ENCODE results near the gene CDCA5.

CDCA5 gene

DNA sequence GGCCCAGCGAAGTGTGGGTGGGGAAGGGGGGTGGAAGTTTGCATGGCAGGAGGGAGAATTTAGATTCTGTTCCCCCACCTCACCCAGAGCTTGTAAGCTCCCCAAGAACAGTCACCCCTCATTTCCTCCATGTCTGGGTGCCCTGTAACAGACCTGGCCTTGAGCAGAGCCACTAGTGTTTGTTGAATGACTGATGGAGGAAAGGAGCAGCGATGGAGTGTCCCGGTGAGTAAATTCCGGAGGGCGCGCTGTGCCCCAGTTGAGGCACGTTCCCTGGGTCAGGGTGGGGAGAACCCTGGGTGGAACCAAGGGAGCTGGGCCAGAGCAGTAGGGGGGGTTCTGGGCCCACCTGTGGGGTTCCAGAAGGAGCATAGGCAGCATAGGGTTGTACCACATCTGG lies 26.3 kb downstream of the CDCA5 start:
- H3K36me3 ChIP-seq (ENCODE audit: insufficient read depth, low read length), result no peaks in the 10 kb centered on the region
- no peaks in the 10 kb centered on the region for H3K4me1 ChIP-seq (ENCODE audit: control insufficient read depth, insufficient read depth, low read length, unreplicated experiment)
- no peak overlapping the region for H3K27ac ChIP-seq (ENCODE audit: low read depth, low read length)
- no peaks in the 10 kb centered on the region for H3K79me2 ChIP-seq (ENCODE audit: control insufficient read depth, insufficient read depth, low read length, unreplicated experiment)
- H3K27me3 ChIP-seq (ENCODE audit: insufficient read depth, low read length), result no peaks in the 10 kb centered on the region
- H2AFZ ChIP-seq (ENCODE audit: low read length, unreplicated experiment), result no peak overlapping the region
- H3K4me3 ChIP-seq (ENCODE audit: low read depth, low read length), result no peak overlapping the region

DNA sequence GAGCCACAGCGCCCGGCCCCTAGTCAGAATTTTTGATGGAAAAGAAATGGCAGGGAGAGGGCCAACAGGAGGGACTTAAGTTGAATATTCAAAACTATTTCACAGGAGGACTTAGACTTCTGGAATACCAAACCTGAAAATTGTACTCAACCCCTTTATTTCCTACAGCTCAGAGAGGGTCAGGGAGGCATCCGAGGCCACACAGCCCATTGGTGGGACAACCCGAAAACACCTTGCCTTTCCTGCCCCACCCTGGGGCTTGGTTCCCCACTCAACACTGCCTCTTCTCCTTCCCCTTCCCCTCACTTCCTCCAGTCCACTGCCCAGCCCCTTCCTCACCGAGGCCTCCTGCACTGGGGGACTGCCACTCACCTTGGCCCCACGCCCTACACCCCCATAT lies 26.8 kb downstream of the CDCA5 start:
- no peaks in the 10 kb centered on the region for H3K4me1 ChIP-seq (ENCODE audit: control insufficient read depth, insufficient read depth, low read length, unreplicated experiment)
- H3K79me2 ChIP-seq (ENCODE audit: control insufficient read depth, insufficient read depth, low read length, unreplicated experiment), result no peaks in the 10 kb centered on the region
- H3K4me3 ChIP-seq (ENCODE audit: low read depth, low read length), result no peak overlapping the region
- no peak overlapping the region for H2AFZ ChIP-seq (ENCODE audit: low read length, unreplicated experiment)
- no peak overlapping the region for H3K27ac ChIP-seq (ENCODE audit: low read depth, low read length)
- H3K27me3 ChIP-seq (ENCODE audit: insufficient read depth, low read length), result no peaks in the 10 kb centered on the region
- no peaks in the 10 kb centered on the region for H3K36me3 ChIP-seq (ENCODE audit: insufficient read depth, low read length)

DNA sequence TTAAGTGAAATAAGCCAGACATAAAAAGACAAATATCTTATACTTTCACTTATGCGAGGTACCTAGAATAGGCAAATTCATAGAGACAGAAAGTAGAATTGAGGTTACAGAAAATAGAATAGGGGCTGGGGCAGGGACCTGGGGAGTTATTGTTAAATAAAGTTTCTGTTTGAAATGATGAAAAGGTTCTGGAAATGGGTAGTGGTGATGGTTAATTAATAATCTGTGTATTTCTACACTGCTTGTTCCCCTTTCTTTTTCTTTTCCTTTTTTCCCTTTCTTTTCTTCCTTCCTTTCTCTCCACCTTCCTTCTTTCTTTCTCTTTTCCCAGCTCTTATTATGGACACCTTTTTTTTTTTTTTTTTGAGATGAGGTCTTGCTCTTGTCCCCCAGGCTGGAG lies 28.3 kb downstream of the CDCA5 start:
- no peak overlapping the region for H3K4me3 ChIP-seq (ENCODE audit: low read depth, low read length)
- H3K27ac ChIP-seq (ENCODE audit: low read depth, low read length), result no peak overlapping the region
- H3K36me3 ChIP-seq (ENCODE audit: insufficient read depth, low read length), result no peaks in the 10 kb centered on the region
- H3K79me2 ChIP-seq (ENCODE audit: control insufficient read depth, insufficient read depth, low read length, unreplicated experiment), result no peaks in the 10 kb centered on the region
- no peaks in the 10 kb centered on the region for H3K4me1 ChIP-seq (ENCODE audit: control insufficient read depth, insufficient read depth, low read length, unreplicated experiment)
- H2AFZ ChIP-seq (ENCODE audit: low read length, unreplicated experiment), result no peak overlapping the region
- H3K27me3 ChIP-seq (ENCODE audit: insufficient read depth, low read length), result no peaks in the 10 kb centered on the region

GRCh38 chr11:65053827-65054508 lies 29.9 kb downstream of the CDCA5 start:
- H3K79me2 ChIP-seq (ENCODE audit: control insufficient read depth, insufficient read depth, low read length, unreplicated experiment), result no peaks in the 10 kb centered on the region
- no peaks in the 10 kb centered on the region for H3K27me3 ChIP-seq (ENCODE audit: insufficient read depth, low read length)
- H3K27ac ChIP-seq (ENCODE audit: low read depth, low read length), result no peak overlapping the region
- no peaks in the 10 kb centered on the region for H3K4me1 ChIP-seq (ENCODE audit: control insufficient read depth, insufficient read depth, low read length, unreplicated experiment)
- no peak overlapping the region for H2AFZ ChIP-seq (ENCODE audit: low read length, unreplicated experiment)
- H3K4me3 ChIP-seq (ENCODE audit: low read depth, low read length), result no peak overlapping the region
- H3K36me3 ChIP-seq (ENCODE audit: insufficient read depth, low read length), result no peaks in the 10 kb centered on the region

DNA sequence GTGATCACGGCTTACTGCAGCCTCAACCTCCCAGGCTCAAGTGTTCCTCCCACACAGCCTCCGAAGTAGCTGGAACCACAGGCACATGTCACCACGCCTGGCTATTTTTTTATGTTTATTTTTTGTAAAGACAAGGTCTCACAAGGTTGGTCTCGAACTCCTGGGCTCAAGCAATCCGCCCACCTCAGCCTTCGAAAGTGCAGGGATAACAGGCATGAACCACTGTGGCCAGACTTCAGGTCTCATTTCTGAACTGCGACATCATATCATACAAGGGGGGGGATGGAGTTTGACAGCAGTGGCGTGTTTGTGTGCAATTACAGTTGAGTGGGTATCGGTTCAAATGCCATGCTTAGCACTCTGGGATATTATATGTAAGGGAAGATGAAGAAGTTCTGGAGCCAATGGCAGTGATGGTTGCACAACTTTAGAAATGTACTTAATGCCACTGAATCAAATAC lies 32.4 kb downstream of the CDCA5 start:
- Histone ChIP-seq H3K36me3 (ENCODE audit: insufficient read depth, low read length) (no peaks in the 10 kb centered on the region), H3K27me3 (ENCODE audit: insufficient read depth, low read length) (no peaks in the 10 kb centered on the region), H2AFZ (ENCODE audit: low read length, unreplicated experiment) (no peak overlapping the region), H3K27ac (ENCODE audit: low read depth, low read length) (no peak overlapping the region), H3K79me2 (ENCODE audit: control insufficient read depth, insufficient read depth, low read length, unreplicated experiment) (no peaks in the 10 kb centered on the region), H3K4me1 (ENCODE audit: control insufficient read depth, insufficient read depth, low read length, unreplicated experiment) (no peaks in the 10 kb centered on the region), H3K4me3 (ENCODE audit: low read depth, low read length) (no peak overlapping the region)

- Histone ChIP-seq H2AFZ (ENCODE audit: low read length, unreplicated experiment) (peak overlapping the region; percentile 83), H3K79me2 (ENCODE audit: control insufficient read depth, insufficient read depth, low read length, unreplicated experiment) (peaks cover 3% of the 10 kb centered on the region), H3K4me3 (ENCODE audit: low read depth, low read length) (peak overlapping the region; percentile 75), H3K27ac (ENCODE audit: low read depth, low read length) (no peak overlapping the region), H3K36me3 (ENCODE audit: insufficient read depth, low read length) (0 out of 2 replicates have a peak, but pooled peaks cover 5% of the 10 kb centered on the region), H3K4me1 (ENCODE audit: control insufficient read depth, insufficient read depth, low read length, unreplicated experiment) (peaks cover 2% of the 10 kb centered on the region), H3K27me3 (ENCODE audit: insufficient read depth, low read length) (no peaks in the 10 kb centered on the region)
Observed at GRCh38 chr11:65047581-65048422, 36.0 kb downstream of the CDCA5 start.

- Histone ChIP-seq H3K36me3 (ENCODE audit: insufficient read depth, low read length) (0 out of 2 replicates have a peak, but pooled peaks cover 5% of the 10 kb centered on the region), H2AFZ (ENCODE audit: low read length, unreplicated experiment) (no peak overlapping the region), H3K4me1 (ENCODE audit: control insufficient read depth, insufficient read depth, low read length, unreplicated experiment) (peaks cover 7% of the 10 kb centered on the region), H3K4me3 (ENCODE audit: low read depth, low read length) (no peak overlapping the region), H3K27me3 (ENCODE audit: insufficient read depth, low read length) (no peaks in the 10 kb centered on the region), H3K27ac (ENCODE audit: low read depth, low read length) (no peak overlapping the region), H3K79me2 (ENCODE audit: control insufficient read depth, insufficient read depth, low read length, unreplicated experiment) (peaks cover 13% of the 10 kb centered on the region)
Observed at GRCh38 chr11:65045728-65046127, 38.1 kb downstream of the CDCA5 start.

- Histone ChIP-seq H3K4me3 (ENCODE audit: low read depth, low read length) (no peak overlapping the region), H3K27me3 (ENCODE audit: insufficient read depth, low read length) (no peaks in the 10 kb centered on the region), H3K36me3 (ENCODE audit: insufficient read depth, low read length) (0 out of 2 replicates have a peak, but pooled peaks cover 5% of the 10 kb centered on the region), H3K79me2 (ENCODE audit: control insufficient read depth, insufficient read depth, low read length, unreplicated experiment) (peaks cover 13% of the 10 kb centered on the region), H2AFZ (ENCODE audit: low read length, unreplicated experiment) (no peak overlapping the region), H3K27ac (ENCODE audit: low read depth, low read length) (no peak overlapping the region), H3K4me1 (ENCODE audit: control insufficient read depth, insufficient read depth, low read length, unreplicated experiment) (peaks cover 7% of the 10 kb centered on the region)
Observed at GRCh38 chr11:65045061-65045460, 38.8 kb downstream of the CDCA5 start.

DNA sequence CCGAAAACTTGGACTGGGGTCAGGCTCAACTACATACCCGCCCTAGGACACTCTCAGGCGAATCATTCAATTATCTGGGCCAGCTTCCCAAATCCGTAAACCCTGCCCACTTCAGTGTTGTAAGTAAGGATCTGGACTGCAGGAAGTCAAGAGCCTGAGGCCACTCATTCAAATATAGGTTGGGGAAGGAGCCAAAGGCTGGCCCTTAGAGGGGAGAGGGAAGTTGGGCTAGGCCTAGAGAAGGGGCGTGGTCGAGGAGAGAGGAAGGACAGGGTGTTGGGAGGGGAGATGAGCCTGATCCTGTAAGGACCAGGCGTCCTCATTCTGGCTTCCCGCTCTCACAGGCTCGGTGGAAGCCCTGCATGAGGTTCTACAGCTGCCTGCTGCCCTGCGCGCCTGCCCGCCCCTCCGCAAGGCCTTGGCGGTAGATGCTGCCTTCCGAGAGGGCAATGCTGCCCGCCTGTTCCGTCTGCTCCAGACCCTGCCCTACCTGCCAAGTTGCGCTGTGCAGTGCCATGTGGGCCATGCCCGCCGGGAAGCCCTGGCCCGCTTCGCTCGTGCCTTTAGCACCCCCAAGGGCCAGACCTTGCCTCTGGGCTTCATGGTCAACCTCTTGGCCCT lies 39.8 kb downstream of the CDCA5 start:
- peaks cover 7% of the 10 kb centered on the region for H3K4me1 ChIP-seq (ENCODE audit: control insufficient read depth, insufficient read depth, low read length, unreplicated experiment)
- H3K27ac ChIP-seq (ENCODE audit: low read depth, low read length), result no peak overlapping the region
- H3K4me3 ChIP-seq (ENCODE audit: low read depth, low read length), result no peak overlapping the region
- no peak overlapping the region for H2AFZ ChIP-seq (ENCODE audit: low read length, unreplicated experiment)
- H3K27me3 ChIP-seq (ENCODE audit: insufficient read depth, low read length), result no peaks in the 10 kb centered on the region
- peaks cover 13% of the 10 kb centered on the region for H3K79me2 ChIP-seq (ENCODE audit: control insufficient read depth, insufficient read depth, low read length, unreplicated experiment)
- H3K36me3 ChIP-seq (ENCODE audit: insufficient read depth, low read length), result 0 out of 2 replicates have a peak, but pooled peaks cover 5% of the 10 kb centered on the region

DNA sequence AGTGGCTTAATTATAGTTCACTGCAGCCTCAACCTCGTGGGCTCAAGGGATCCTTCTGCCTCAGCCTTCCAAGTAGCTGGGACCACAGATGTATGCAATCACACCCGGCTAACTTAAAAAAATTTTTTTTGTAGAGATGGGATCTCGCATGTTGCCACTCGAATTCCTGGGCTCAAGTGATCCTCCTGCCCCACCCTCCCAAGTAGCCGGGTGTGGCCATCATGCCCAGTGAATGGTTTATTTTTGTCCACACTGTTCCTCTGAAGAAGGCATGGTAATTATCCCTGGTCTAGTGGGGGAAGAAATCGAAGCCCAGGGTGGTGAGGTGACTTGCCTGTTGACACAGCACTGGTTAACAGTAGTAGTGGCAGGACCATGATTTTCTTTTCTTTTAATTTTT lies 40.9 kb downstream of the CDCA5 start:
- H3K36me3 ChIP-seq (ENCODE audit: insufficient read depth, low read length), result 0 out of 2 replicates have a peak, but pooled peaks cover 5% of the 10 kb centered on the region
- no peak overlapping the region for H2AFZ ChIP-seq (ENCODE audit: low read length, unreplicated experiment)
- peaks cover 7% of the 10 kb centered on the region for H3K4me1 ChIP-seq (ENCODE audit: control insufficient read depth, insufficient read depth, low read length, unreplicated experiment)
- no peaks in the 10 kb centered on the region for H3K27me3 ChIP-seq (ENCODE audit: insufficient read depth, low read length)
- peak overlapping the region; percentile 100; the same call in 1 of the 2 replicates for H3K4me3 ChIP-seq (ENCODE audit: low read depth, low read length)
- H3K79me2 ChIP-seq (ENCODE audit: control insufficient read depth, insufficient read depth, low read length, unreplicated experiment), result peaks cover 13% of the 10 kb centered on the region
- no peak overlapping the region for H3K27ac ChIP-seq (ENCODE audit: low read depth, low read length)

Measured in ACC112 (cell line).